ENCODE measurements around the gene LPIN3.

LPIN3 gene

GRCh38 chr20:41344477-41344876, 3.9 kb downstream of the LPIN3 start:
- Histone ChIP-seq H3K4me3 (ENCODE audit: low read depth in 1 of 2, low read length in 1 of 2) (no peak overlapping the region), H3K27ac (no peak overlapping the region), H3K36me3 (no peaks in the 10 kb centered on the region), H3K27me3 (peaks cover 28% of the 10 kb centered on the region), H3K4me1 (ENCODE audit: control insufficient read depth in 1 of 2, insufficient read depth in 1 of 2, low read depth in 1 of 2, low read length in 1 of 2) (peaks cover 0 to 12% of the 10 kb centered on the region in 2 experiments), H3K9me3 (no peaks in the 10 kb centered on the region)
- TF ChIP-seq, protein P1, sequence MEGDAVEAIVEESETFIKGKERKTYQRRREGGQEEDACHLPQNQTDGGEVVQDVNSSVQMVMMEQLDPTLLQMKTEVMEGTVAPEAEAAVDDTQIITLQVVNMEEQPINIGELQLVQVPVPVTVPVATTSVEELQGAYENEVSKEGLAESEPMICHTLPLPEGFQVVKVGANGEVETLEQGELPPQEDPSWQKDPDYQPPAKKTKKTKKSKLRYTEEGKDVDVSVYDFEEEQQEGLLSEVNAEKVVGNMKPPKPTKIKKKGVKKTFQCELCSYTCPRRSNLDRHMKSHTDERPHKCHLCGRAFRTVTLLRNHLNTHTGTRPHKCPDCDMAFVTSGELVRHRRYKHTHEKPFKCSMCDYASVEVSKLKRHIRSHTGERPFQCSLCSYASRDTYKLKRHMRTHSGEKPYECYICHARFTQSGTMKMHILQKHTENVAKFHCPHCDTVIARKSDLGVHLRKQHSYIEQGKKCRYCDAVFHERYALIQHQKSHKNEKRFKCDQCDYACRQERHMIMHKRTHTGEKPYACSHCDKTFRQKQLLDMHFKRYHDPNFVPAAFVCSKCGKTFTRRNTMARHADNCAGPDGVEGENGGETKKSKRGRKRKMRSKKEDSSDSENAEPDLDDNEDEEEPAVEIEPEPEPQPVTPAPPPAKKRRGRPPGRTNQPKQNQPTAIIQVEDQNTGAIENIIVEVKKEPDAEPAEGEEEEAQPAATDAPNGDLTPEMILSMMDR (IDR thresholded peaks at IDR 0.05) = no peak

DNA sequence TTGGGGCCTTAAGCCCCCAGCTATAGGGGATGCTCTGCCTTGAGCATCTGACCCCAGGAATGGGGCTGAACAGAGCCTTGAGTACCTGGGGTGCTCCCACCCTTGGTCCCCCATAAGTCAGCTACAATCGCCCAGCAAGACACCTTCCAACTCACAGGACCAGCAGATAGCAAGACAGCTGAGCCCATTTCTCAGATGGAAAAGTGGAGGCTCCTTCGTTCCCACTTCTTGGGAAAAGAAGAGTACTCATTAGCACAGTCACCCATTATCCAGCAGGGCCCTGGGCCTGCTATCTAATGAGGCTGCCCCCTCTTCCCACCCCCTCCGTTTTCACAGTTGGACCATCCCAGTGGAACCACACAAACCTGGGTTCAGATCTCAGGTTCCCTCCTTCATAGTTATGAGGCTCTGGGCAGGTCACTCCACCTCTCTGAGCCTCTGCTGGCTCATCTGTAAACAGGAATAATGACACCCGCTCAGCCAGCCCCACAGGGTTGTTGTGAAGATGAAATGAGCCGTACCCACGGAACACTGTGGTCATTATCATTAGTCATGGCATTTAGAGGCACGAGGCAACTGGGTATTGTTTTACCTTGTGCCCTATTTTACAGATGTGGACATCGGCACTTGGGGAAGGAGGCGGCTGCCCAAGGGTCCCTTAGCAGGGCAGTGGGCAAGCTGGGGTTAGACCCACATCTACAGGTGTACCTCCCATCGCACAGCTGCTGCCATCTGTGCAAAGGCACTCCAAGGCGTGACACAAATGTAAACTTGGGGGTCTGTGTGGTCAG, 4.5 kb downstream of the LPIN3 start:
- H3K4me1 ChIP-seq (ENCODE audit: control insufficient read depth in 1 of 2, insufficient read depth in 1 of 2, low read depth in 1 of 2, low read length in 1 of 2) = peaks cover 0 to 7% of the 10 kb centered on the region in 2 experiments
- TF ChIP-seq, protein P1 (IDR thresholded peaks at IDR 0.05) = no peak
- H3K9me3 ChIP-seq = no peaks in the 10 kb centered on the region
- H3K27me3 ChIP-seq = peaks cover 27% of the 10 kb centered on the region
- no peak overlapping the region for H3K27ac ChIP-seq
- no peaks in the 10 kb centered on the region for H3K36me3 ChIP-seq
- H3K4me3 ChIP-seq (ENCODE audit: low read depth in 1 of 2, low read length in 1 of 2) = no peak overlapping the region

DNA sequence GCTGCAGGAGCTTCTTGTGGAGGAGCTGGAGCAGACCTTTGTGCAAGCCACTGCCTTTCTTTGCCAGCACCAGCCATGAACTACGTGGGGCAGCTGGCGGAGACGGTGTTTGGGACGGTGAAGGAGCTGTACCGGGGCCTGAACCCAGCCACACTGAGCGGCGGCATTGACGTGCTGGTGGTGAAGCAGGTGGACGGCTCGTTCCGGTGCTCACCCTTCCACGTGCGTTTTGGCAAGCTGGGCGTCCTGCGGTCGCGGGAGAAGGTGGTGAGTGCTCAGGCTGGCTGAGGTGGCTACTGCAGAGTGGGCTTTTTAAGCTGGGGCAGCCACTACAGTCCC, 5.1 kb downstream of the LPIN3 start:
- H3K9me3 ChIP-seq = no peaks in the 10 kb centered on the region
- H3K4me3 ChIP-seq (ENCODE audit: low read depth in 1 of 2, low read length in 1 of 2) = no peak overlapping the region
- no peaks in the 10 kb centered on the region for H3K36me3 ChIP-seq
- peaks cover 0 to 2% of the 10 kb centered on the region in 2 experiments for H3K4me1 ChIP-seq (ENCODE audit: control insufficient read depth in 1 of 2, insufficient read depth in 1 of 2, low read depth in 1 of 2, low read length in 1 of 2)
- TF ChIP-seq, protein P1 (IDR thresholded peaks at IDR 0.05) = no peak
- no peak overlapping the region for H3K27ac ChIP-seq
- H3K27me3 ChIP-seq = peaks cover 27% of the 10 kb centered on the region

- Histone ChIP-seq H3K27me3 (peaks cover 31% of the 10 kb centered on the region), H3K4me1 (ENCODE audit: control insufficient read depth in 1 of 2, insufficient read depth in 1 of 2, low read depth in 1 of 2, low read length in 1 of 2) (no peaks in the 10 kb centered on the region), H3K4me3 (ENCODE audit: low read depth in 1 of 2, low read length in 1 of 2) (no peak overlapping the region), H3K27ac (no peak overlapping the region), H3K36me3 (no peaks in the 10 kb centered on the region), H3K9me3 (no peaks in the 10 kb centered on the region)
- TF ChIP-seq, protein P1 (IDR thresholded peaks at IDR 0.05) = no peak
Measured at GRCh38 chr20:41347523-41348429, 7.2 kb downstream of the LPIN3 start.

- TF ChIP-seq, protein P1 (IDR thresholded peaks at IDR 0.05) = no peak
- Histone ChIP-seq H3K4me1 (ENCODE audit: control insufficient read depth in 1 of 2, insufficient read depth in 1 of 2, low read depth in 1 of 2, low read length in 1 of 2) (no peaks in the 10 kb centered on the region), H3K9me3 (no peaks in the 10 kb centered on the region), H3K4me3 (ENCODE audit: low read depth in 1 of 2, low read length in 1 of 2) (no peak overlapping the region), H3K27ac (no peak overlapping the region), H3K27me3 (peaks cover 39% of the 10 kb centered on the region), H3K36me3 (no peaks in the 10 kb centered on the region)
Measured at GRCh38 chr20:41348430-41349172, 8.0 kb downstream of the LPIN3 start.
